Astrocyte (in vitro differentiated cells and primary cell): ENCODE measurements around the gene ATG9B. TPM values are rescaled to one million over a fixed set of nuclear protein-coding genes. Genes with fewer than 3 reads are reported as not detected.

Source experiments
- DNase-seq: peaks from one replicate; pipeline ENCODE4 v3.0.0-alpha.2; 2010; ENCODE audit warnings: low read depth
- FAIRE-seq: peaks from 2 replicates; lab custom pipeline; 2011; peaks lifted over from hg19 to GRCh38; lab: Jason Lieb, UNC
- H2AFZ ChIP-seq: 2 replicates; pipeline ENCODE4 v1.6.0; 2012; ENCODE audit warnings: low read depth, low read length, inconsistent platforms
- H3K27ac ChIP-seq: 2 replicates; pipeline ENCODE4 v1.5.1; 2011; ENCODE audit warnings: low read depth, low read length, inconsistent platforms
- H3K27me3 ChIP-seq: 2 replicates; pipeline ENCODE4 v1.6.0; 2011; ENCODE audit warnings: low read length, inconsistent platforms; ENCODE audit not compliant: insufficient read depth
- H3K36me3 ChIP-seq: 2 replicates; pipeline ENCODE4 v1.5.1; 2011; ENCODE audit warnings: low read length, inconsistent platforms; ENCODE audit not compliant: insufficient read depth
- H3K4me1 ChIP-seq: 2 replicates; pipeline ENCODE4 v1.5.1; 2011; ENCODE audit warnings: low read length, inconsistent platforms; ENCODE audit not compliant: insufficient read depth
- H3K4me2 ChIP-seq: 2 replicates; pipeline ENCODE4 v1.6.0; 2012; ENCODE audit warnings: low read length, inconsistent platforms
- H3K4me3 ChIP-seq: 2 replicates; pipeline ENCODE4 v1.5.1; 2011; ENCODE audit warnings: low read depth, mild to moderate bottlenecking, low read length, inconsistent platforms; ENCODE audit not compliant: insufficient read depth
- H3K79me2 ChIP-seq: 2 replicates; pipeline ENCODE4 v1.6.0; 2012; ENCODE audit warnings: mild to moderate bottlenecking, low read length, inconsistent platforms; ENCODE audit not compliant: insufficient read depth
- H3K9ac ChIP-seq: 2 replicates; pipeline ENCODE4 v1.6.0; 2012; ENCODE audit warnings: mild to moderate bottlenecking, low read length, inconsistent platforms
- H3K9me3 ChIP-seq: 2 replicates; pipeline ENCODE4 v1.5.1; 2012; ENCODE audit warnings: low read depth, mild to moderate bottlenecking, low read length, inconsistent platforms; ENCODE audit not compliant: insufficient read depth
- H4K20me1 ChIP-seq: 2 replicates; pipeline ENCODE4 v1.6.0; 2012; ENCODE audit warnings: low read length, inconsistent platforms; ENCODE audit not compliant: insufficient read depth
- H3K27ac Mint-ChIP-seq: one replicate; pipeline ENCODE4 v1.8.0; 2021; ENCODE audit warnings: mild to moderate bottlenecking, mixed read lengths; ENCODE audit not compliant: unreplicated experiment
- H3K27me3 Mint-ChIP-seq: one replicate; pipeline ENCODE4 v1.8.0; 2021; ENCODE audit warnings: low read depth, mixed read lengths; ENCODE audit not compliant: unreplicated experiment
- H3K36me3 Mint-ChIP-seq: one replicate; pipeline ENCODE4 v1.8.0; 2021; ENCODE audit warnings: low read depth, mixed read lengths; ENCODE audit not compliant: unreplicated experiment
- H3K4me1 Mint-ChIP-seq: one replicate; pipeline ENCODE4 v1.8.0; 2021; ENCODE audit warnings: low read depth, mixed read lengths; ENCODE audit not compliant: unreplicated experiment
- H3K4me3 Mint-ChIP-seq: one replicate; pipeline ENCODE4 v1.8.0; 2021; ENCODE audit warnings: mild to moderate bottlenecking, moderate library complexity, mixed read lengths; ENCODE audit not compliant: unreplicated experiment
- H3K9me3 Mint-ChIP-seq: one replicate; pipeline ENCODE4 v1.8.0; 2021; ENCODE audit warnings: mild to moderate bottlenecking, mixed read lengths; ENCODE audit not compliant: unreplicated experiment
- EZH2 ChIP-seq: IDR thresholded peaks from 2 replicates; pipeline ENCODE4 v1.6.1; 2012; ENCODE audit warnings: mild to moderate bottlenecking, low read length, inconsistent platforms; ENCODE audit not compliant: insufficient read depth
- total RNA-seq: library from RNA; stranded (reverse); gene quantifications from 2 replicates; pipeline ENCODE4 v1.2.1, GENCODE V29; 2021
- TF ChIP-seq, protein P1 (sequence below): IDR thresholded peaks from 2 replicates; pipeline ENCODE4 v1.5.1; 2011; ENCODE audit warnings: low read depth, mild to moderate bottlenecking, inconsistent platforms, low read length, moderate library complexity; ENCODE audit not compliant: insufficient read depth

Gene ATG9B
- total RNA-seq, 1 donor from 2014 or later: 2.2 TPM

GRCh38 chr7:151008143-151008510, 16.2 kb downstream of the ATG9B start:
- DNase-seq (no peak), FAIRE-seq (no peak)
- Mint-ChIP-seq H3K36me3 (peaks cover 4% of the 10 kb centered on the region), H3K27me3 (peaks cover 40% of the 10 kb centered on the region), H3K4me1 (peaks cover 15% of the 10 kb centered on the region), H3K27ac (no peak overlapping the region), H3K9me3 (no peaks in the 10 kb centered on the region), H3K4me3 (no peak overlapping the region)
- H3K79me2 ChIP-seq: no peaks in the 10 kb centered on the region
- H2AFZ ChIP-seq: no peak overlapping the region
- H4K20me1 ChIP-seq: no peaks in the 10 kb centered on the region
- H3K4me3 ChIP-seq: no peak overlapping the region
- peaks cover 8% of the 10 kb centered on the region for H3K27me3 ChIP-seq
- peaks cover 5% of the 10 kb centered on the region for H3K4me1 ChIP-seq
- TF ChIP-seq, protein P1, sequence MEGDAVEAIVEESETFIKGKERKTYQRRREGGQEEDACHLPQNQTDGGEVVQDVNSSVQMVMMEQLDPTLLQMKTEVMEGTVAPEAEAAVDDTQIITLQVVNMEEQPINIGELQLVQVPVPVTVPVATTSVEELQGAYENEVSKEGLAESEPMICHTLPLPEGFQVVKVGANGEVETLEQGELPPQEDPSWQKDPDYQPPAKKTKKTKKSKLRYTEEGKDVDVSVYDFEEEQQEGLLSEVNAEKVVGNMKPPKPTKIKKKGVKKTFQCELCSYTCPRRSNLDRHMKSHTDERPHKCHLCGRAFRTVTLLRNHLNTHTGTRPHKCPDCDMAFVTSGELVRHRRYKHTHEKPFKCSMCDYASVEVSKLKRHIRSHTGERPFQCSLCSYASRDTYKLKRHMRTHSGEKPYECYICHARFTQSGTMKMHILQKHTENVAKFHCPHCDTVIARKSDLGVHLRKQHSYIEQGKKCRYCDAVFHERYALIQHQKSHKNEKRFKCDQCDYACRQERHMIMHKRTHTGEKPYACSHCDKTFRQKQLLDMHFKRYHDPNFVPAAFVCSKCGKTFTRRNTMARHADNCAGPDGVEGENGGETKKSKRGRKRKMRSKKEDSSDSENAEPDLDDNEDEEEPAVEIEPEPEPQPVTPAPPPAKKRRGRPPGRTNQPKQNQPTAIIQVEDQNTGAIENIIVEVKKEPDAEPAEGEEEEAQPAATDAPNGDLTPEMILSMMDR: no peak
- TF ChIP-seq EZH2: no peak
- H3K9me3 ChIP-seq: no peaks in the 10 kb centered on the region
- H3K4me2 ChIP-seq: peak overlapping the region; percentile 58
- H3K36me3 ChIP-seq: no peaks in the 10 kb centered on the region
- H3K27ac ChIP-seq: no peak overlapping the region
- no peak overlapping the region for H3K9ac ChIP-seq

GRCh38 chr7:151007469-151007898, 16.8 kb downstream of the ATG9B start:
- TF ChIP-seq, protein P1: no peak
- TF ChIP-seq EZH2: no peak
- peaks cover 11% of the 10 kb centered on the region for H3K4me1 Mint-ChIP-seq
- Histone ChIP-seq H3K27ac (no peak overlapping the region), H3K9me3 (no peaks in the 10 kb centered on the region), H3K79me2 (no peaks in the 10 kb centered on the region), H3K27me3 (peaks cover 4% of the 10 kb centered on the region), H3K4me3 (no peak overlapping the region), H2AFZ (no peak overlapping the region), H3K4me1 (peaks cover 5% of the 10 kb centered on the region), H3K36me3 (no peaks in the 10 kb centered on the region), H3K9ac (no peak overlapping the region), H4K20me1 (no peaks in the 10 kb centered on the region), H3K4me2 (no peak overlapping the region)
- peaks cover under 1% of the 10 kb centered on the region for H3K36me3 Mint-ChIP-seq
- peaks cover 36% of the 10 kb centered on the region for H3K27me3 Mint-ChIP-seq
- H3K4me3 Mint-ChIP-seq: no peak overlapping the region
- FAIRE-seq (no peak), DNase-seq (no peak)
- no peak overlapping the region for H3K27ac Mint-ChIP-seq
- no peaks in the 10 kb centered on the region for H3K9me3 Mint-ChIP-seq

GRCh38 chr7:151006590-151007300, 17.5 kb downstream of the ATG9B start:
- no peak for FAIRE-seq
- no peaks in the 10 kb centered on the region for H3K36me3 Mint-ChIP-seq
- no peak for TF ChIP-seq EZH2
- TF ChIP-seq, protein P1: no peak
- peaks cover 32% of the 10 kb centered on the region for H3K27me3 Mint-ChIP-seq
- DNase-seq: no peak
- Histone ChIP-seq H3K9me3 (no peaks in the 10 kb centered on the region), H3K4me1 (peaks cover 5% of the 10 kb centered on the region), H3K36me3 (no peaks in the 10 kb centered on the region), H3K27me3 (peaks cover 4% of the 10 kb centered on the region), H3K9ac (no peak overlapping the region), H4K20me1 (no peaks in the 10 kb centered on the region), H2AFZ (no peak overlapping the region), H3K27ac (no peak overlapping the region), H3K79me2 (no peaks in the 10 kb centered on the region), H3K4me2 (no peak overlapping the region), H3K4me3 (no peak overlapping the region)
- H3K27ac Mint-ChIP-seq: no peak overlapping the region
- no peaks in the 10 kb centered on the region for H3K9me3 Mint-ChIP-seq
- peaks cover 8% of the 10 kb centered on the region for H3K4me1 Mint-ChIP-seq
- no peak overlapping the region for H3K4me3 Mint-ChIP-seq
